ENCODE results near the gene ADAMTS5. TPM values are rescaled to one million over a fixed set of nuclear protein-coding genes. Genes with fewer than 3 reads are reported as not detected.

ADAMTS5 gene
- total and polyA plus RNA-seq, 2 donors from 2014 or later: 1.7 to 10.6 TPM

DNA sequence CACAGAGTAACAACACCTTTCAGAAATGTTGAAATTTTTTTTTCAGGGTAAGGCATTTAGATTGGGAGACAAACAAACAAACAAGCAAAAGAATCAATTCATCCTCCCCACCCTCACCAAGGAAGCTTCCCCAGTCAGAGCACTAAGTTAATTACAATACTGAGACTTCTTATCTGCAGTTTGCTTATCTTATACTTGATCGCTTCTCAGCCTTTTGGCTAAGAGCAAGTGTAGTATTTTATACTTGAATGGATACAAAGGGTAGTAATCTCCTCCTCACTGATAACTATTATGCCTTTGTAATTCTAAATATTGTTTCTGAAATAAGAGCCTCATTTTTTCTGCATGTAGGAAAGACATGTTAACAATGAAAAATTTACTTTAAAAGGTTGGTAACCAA is 54.4 kb downstream of the ADAMTS5 start:
- H3K27me3 ChIP-seq (ENCODE audit: control insufficient read depth, insufficient read depth, low read length): no peaks in the 10 kb centered on the region
- H3K27ac ChIP-seq (ENCODE audit: low read depth in 2 of 2, low read length in 2 of 2): no peak overlapping the region
- TF ChIP-seq, protein P1, sequence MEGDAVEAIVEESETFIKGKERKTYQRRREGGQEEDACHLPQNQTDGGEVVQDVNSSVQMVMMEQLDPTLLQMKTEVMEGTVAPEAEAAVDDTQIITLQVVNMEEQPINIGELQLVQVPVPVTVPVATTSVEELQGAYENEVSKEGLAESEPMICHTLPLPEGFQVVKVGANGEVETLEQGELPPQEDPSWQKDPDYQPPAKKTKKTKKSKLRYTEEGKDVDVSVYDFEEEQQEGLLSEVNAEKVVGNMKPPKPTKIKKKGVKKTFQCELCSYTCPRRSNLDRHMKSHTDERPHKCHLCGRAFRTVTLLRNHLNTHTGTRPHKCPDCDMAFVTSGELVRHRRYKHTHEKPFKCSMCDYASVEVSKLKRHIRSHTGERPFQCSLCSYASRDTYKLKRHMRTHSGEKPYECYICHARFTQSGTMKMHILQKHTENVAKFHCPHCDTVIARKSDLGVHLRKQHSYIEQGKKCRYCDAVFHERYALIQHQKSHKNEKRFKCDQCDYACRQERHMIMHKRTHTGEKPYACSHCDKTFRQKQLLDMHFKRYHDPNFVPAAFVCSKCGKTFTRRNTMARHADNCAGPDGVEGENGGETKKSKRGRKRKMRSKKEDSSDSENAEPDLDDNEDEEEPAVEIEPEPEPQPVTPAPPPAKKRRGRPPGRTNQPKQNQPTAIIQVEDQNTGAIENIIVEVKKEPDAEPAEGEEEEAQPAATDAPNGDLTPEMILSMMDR (IDR thresholded peaks at IDR 0.05; ENCODE audit: borderline replicate concordance, extremely low read depth, insufficient read depth): no peak
- H3K4me1 ChIP-seq (ENCODE audit: control insufficient read depth in 2 of 3, insufficient read depth in 2 of 3, low read depth in 1 of 3, low read length in 3 of 3): no peaks in the 10 kb centered on the region
- H3K9ac ChIP-seq (ENCODE audit: low read length in 3 of 3): no peak overlapping the region
- no peaks in the 10 kb centered on the region for H3K36me3 ChIP-seq (ENCODE audit: control insufficient read depth in 2 of 3, insufficient read depth in 3 of 3, low read length in 3 of 3)
- no peak for DNase-seq
- no peak for FAIRE-seq
- no peak overlapping the region for H3K4me3 ChIP-seq (ENCODE audit: low read length in 3 of 3)
- no peaks in the 10 kb centered on the region for H3K9me3 ChIP-seq (ENCODE audit: control insufficient read depth in 2 of 3, insufficient read depth in 1 of 3, low read length in 3 of 3)
- intact Hi-C loops (cut with DNase I): no loop called here

DNA sequence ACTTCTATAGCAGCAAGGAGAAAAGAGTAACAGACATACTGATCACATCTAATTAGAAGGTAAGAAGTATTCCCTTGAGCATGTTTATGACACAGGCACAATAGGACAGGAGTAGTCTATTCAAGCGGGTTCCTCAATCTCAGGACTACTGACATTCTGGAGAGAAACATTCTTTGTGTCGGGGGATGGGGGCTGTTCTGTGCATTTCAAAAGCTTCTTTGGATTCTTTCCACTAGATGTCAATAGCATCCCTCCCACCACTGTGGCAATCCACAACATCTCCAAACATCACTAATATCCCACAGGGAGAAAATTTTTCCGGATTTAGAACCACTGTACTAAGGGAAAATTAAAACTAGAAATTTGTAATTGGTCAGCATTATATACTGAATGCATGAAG is 56.9 kb downstream of the ADAMTS5 start:
- Histone ChIP-seq H3K27me3 (ENCODE audit: control insufficient read depth, insufficient read depth, low read length) (no peaks in the 10 kb centered on the region), H3K36me3 (ENCODE audit: control insufficient read depth in 2 of 3, insufficient read depth in 3 of 3, low read length in 3 of 3) (no peaks in the 10 kb centered on the region), H3K9me3 (ENCODE audit: control insufficient read depth in 2 of 3, insufficient read depth in 1 of 3, low read length in 3 of 3) (no peaks in the 10 kb centered on the region), H3K27ac (ENCODE audit: low read depth in 2 of 2, low read length in 2 of 2) (no peak overlapping the region), H3K4me1 (ENCODE audit: control insufficient read depth in 2 of 3, insufficient read depth in 2 of 3, low read depth in 1 of 3, low read length in 3 of 3) (no peaks in the 10 kb centered on the region), H3K9ac (ENCODE audit: low read length in 3 of 3) (no peak overlapping the region), H3K4me3 (ENCODE audit: low read length in 3 of 3) (no peak overlapping the region)
- intact Hi-C loops (cut with DNase I): no loop called here
- FAIRE-seq (no peak), DNase-seq (peak in 4 of 5 donors; percentile 49 to 71 (median 62))
- TF ChIP-seq, protein P1 (IDR thresholded peaks at IDR 0.05; ENCODE audit: borderline replicate concordance, extremely low read depth, insufficient read depth): peak; percentile 7

DNA sequence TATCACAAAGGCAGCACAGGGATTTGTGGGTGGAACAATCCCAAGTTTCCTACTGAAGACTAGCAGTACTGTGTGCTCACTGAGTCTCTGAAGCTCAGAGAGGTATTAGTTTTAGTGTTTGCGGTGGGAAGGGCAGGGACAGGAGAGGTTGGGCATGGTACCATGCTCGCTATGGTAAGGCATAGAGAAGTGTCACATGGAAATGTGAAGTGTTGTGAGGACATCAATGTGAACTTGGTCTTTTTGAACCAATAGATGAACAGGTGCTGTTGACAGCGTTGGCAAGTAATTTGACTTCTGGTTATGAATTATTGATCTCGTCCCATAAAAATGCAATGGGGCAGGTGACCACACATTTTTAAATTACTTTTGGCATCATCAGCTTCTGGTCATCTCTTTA is 65.9 kb downstream of the ADAMTS5 start:
- Histone ChIP-seq H3K36me3 (ENCODE audit: control insufficient read depth in 2 of 3, insufficient read depth in 3 of 3, low read length in 3 of 3) (no peaks in the 10 kb centered on the region), H3K4me3 (ENCODE audit: low read length in 3 of 3) (no peak overlapping the region), H3K27ac (ENCODE audit: low read depth in 2 of 2, low read length in 2 of 2) (no peak overlapping the region), H3K9me3 (ENCODE audit: control insufficient read depth in 2 of 3, insufficient read depth in 1 of 3, low read length in 3 of 3) (no peaks in the 10 kb centered on the region), H3K4me1 (ENCODE audit: control insufficient read depth in 2 of 3, insufficient read depth in 2 of 3, low read depth in 1 of 3, low read length in 3 of 3) (no peaks in the 10 kb centered on the region), H3K27me3 (ENCODE audit: control insufficient read depth, insufficient read depth, low read length) (no peaks in the 10 kb centered on the region), H3K9ac (ENCODE audit: low read length in 3 of 3) (no peak overlapping the region)
- FAIRE-seq (no peak), DNase-seq (no peak)
- TF ChIP-seq, protein P1 (IDR thresholded peaks at IDR 0.05; ENCODE audit: borderline replicate concordance, extremely low read depth, insufficient read depth): no peak
- intact Hi-C loops (cut with DNase I): no loop called here

DNA sequence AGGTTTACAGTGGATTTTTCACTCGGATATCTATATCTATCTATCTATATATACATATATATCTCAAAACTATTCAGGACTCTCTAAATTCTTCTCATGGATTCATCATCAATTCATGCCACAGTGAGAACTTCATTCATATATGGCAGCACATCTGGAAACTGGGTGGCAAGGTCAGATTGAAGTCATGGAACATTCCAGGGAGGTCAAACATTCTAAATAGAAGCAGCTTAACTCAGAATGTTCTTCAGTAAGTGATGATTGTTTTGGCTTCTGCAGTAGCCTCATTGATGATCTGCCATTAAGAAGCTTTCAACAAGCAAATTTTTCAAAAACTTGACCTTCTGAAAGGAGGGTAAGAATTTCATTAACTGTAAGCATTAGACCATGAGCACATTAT is 74.7 kb downstream of the ADAMTS5 start:
- intact Hi-C loops (cut with DNase I): no loop called here

More for the DNA sequence above, 74.7 kb downstream of the ADAMTS5 start:
- H3K27me3 ChIP-seq (ENCODE audit: control insufficient read depth, insufficient read depth, low read length): no peaks in the 10 kb centered on the region
- DNase-seq (no peak), FAIRE-seq (no peak)
- no peak overlapping the region for H3K9ac ChIP-seq (ENCODE audit: low read length in 3 of 3)
- H3K4me3 ChIP-seq (ENCODE audit: low read length in 3 of 3): no peak overlapping the region
- H3K36me3 ChIP-seq (ENCODE audit: control insufficient read depth in 2 of 3, insufficient read depth in 3 of 3, low read length in 3 of 3): no peaks in the 10 kb centered on the region
- H3K9me3 ChIP-seq (ENCODE audit: control insufficient read depth in 2 of 3, insufficient read depth in 1 of 3, low read length in 3 of 3): no peaks in the 10 kb centered on the region
- H3K4me1 ChIP-seq (ENCODE audit: control insufficient read depth in 2 of 3, insufficient read depth in 2 of 3, low read depth in 1 of 3, low read length in 3 of 3): no peaks in the 10 kb centered on the region
- TF ChIP-seq, protein P1 (IDR thresholded peaks at IDR 0.05; ENCODE audit: borderline replicate concordance, extremely low read depth, insufficient read depth): no peak
- H3K27ac ChIP-seq (ENCODE audit: low read depth in 2 of 2, low read length in 2 of 2): no peak overlapping the region
